CD4-positive, alpha-beta T cell treated with Interferon alpha-2 for 1 hour (primary cell): ENCODE results near the gene KCNMA1.

ENCODE experiments used
- DNase-seq, 2 donors: peaks; one replicate each; pipeline ENCODE4 v3.0.0-alpha.2; 2020 to 2022

The KCNMA1 gene

GRCh38 chr10:76946270-76946669 lies 691.3 kb downstream of the KCNMA1 start:
- no peak for DNase-seq

GRCh38 chr10:76945166-76945565 lies 692.4 kb downstream of the KCNMA1 start:
- DNase-seq: no peak

GRCh38 chr10:76944640-76945039 lies 693.0 kb downstream of the KCNMA1 start:
- no peak for DNase-seq

- no peak for DNase-seq
Measured at GRCh38 chr10:76942628-76943416, 694.8 kb downstream of the KCNMA1 start.

GRCh38 chr10:76939933-76940468 lies 697.6 kb downstream of the KCNMA1 start:
- no peak for DNase-seq

GRCh38 chr10:76937181-76937600 lies 700.4 kb downstream of the KCNMA1 start:
- DNase-seq: no peak

- DNase-seq: no peak
Measured at GRCh38 chr10:76935941-76936613, 701.5 kb downstream of the KCNMA1 start.

- DNase-seq: no peak
Measured at GRCh38 chr10:76928565-76928964, 709.0 kb downstream of the KCNMA1 start.

- no peak for DNase-seq
Measured at GRCh38 chr10:76925636-76926405, 711.8 kb downstream of the KCNMA1 start.

- no peak for DNase-seq
Measured at GRCh38 chr10:76922666-76923065, 714.9 kb downstream of the KCNMA1 start.

- no peak for DNase-seq
Measured at GRCh38 chr10:76921383-76922010, 716.1 kb downstream of the KCNMA1 start.

GRCh38 chr10:76920581-76920980 lies 717.0 kb downstream of the KCNMA1 start:
- no peak for DNase-seq

- DNase-seq: no peak
Measured at GRCh38 chr10:76918106-76918505, 719.5 kb downstream of the KCNMA1 start.

- DNase-seq: no peak
Measured at GRCh38 chr10:76917071-76917470, 720.5 kb downstream of the KCNMA1 start.

- no peak for DNase-seq
Measured at GRCh38 chr10:76916536-76916935, 721.1 kb downstream of the KCNMA1 start.

GRCh38 chr10:76915316-76915715 lies 722.3 kb downstream of the KCNMA1 start:
- DNase-seq: no peak

GRCh38 chr10:76911184-76911583 lies 726.4 kb downstream of the KCNMA1 start:
- DNase-seq: no peak

GRCh38 chr10:76910184-76910962 lies 727.2 kb downstream of the KCNMA1 start:
- no peak for DNase-seq

GRCh38 chr10:76906256-76906655 lies 731.4 kb downstream of the KCNMA1 start:
- no peak for DNase-seq

- DNase-seq: no peak
Measured at GRCh38 chr10:76905251-76905650, 732.4 kb downstream of the KCNMA1 start.

GRCh38 chr10:76903387-76903945 lies 734.1 kb downstream of the KCNMA1 start:
- DNase-seq: no peak

- no peak for DNase-seq
Measured at GRCh38 chr10:76902949-76903348, 734.7 kb downstream of the KCNMA1 start.
